ENCODE results near the gene KLHL41.

DNA sequence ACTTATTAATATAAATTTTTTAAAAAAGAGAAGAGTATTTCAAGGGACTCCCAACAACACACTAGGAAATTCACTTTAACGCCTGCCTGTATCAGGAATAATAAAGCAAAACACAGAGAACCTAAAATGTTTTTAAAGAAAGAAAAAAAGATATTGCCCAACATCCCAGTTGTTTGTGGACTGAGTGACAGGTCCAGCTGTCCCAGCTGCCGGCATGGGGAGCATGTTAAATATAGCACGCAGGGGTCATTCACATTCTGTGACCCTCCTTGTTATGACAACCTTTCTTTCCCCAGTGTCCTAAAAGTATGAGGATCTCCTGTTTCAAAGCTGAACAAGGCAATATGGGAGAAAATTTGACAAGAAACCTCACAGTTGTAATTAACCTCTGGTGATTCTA is 4.4 kb downstream of the KLHL41 start:
- TF ChIP-seq, protein P1, sequence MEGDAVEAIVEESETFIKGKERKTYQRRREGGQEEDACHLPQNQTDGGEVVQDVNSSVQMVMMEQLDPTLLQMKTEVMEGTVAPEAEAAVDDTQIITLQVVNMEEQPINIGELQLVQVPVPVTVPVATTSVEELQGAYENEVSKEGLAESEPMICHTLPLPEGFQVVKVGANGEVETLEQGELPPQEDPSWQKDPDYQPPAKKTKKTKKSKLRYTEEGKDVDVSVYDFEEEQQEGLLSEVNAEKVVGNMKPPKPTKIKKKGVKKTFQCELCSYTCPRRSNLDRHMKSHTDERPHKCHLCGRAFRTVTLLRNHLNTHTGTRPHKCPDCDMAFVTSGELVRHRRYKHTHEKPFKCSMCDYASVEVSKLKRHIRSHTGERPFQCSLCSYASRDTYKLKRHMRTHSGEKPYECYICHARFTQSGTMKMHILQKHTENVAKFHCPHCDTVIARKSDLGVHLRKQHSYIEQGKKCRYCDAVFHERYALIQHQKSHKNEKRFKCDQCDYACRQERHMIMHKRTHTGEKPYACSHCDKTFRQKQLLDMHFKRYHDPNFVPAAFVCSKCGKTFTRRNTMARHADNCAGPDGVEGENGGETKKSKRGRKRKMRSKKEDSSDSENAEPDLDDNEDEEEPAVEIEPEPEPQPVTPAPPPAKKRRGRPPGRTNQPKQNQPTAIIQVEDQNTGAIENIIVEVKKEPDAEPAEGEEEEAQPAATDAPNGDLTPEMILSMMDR (IDR thresholded peaks at IDR 0.05; ENCODE audit: borderline replicate concordance, extremely low read depth, low read length, poor library complexity, severe bottlenecking): no peak
- no peak for TF ChIP-seq EZH2 (IDR thresholded peaks at IDR 0.05; ENCODE audit: borderline replicate concordance, low read depth, low read length, severe bottlenecking)
